HepG2 (cell line): ENCODE data around the gene TIMM44. TPM values are rescaled to one million over a fixed set of nuclear protein-coding genes. Genes with fewer than 3 reads are reported as not detected.

Experiments
- ATF1 ChIP-seq: IDR thresholded peaks from 2 replicates; pipeline ENCODE4 v1.6.1; 2016; ENCODE audit warnings: mild to moderate bottlenecking, control low read depth
- BRCA1 ChIP-seq: sonication (generic); formaldehyde crosslinking; IDR thresholded peaks from 2 replicates; pipeline ENCODE4 v1.4.0; 2020; ENCODE audit warnings: missing genetic modification reagents
- GABPA ChIP-seq, 2 experiments: IDR thresholded peaks; 2 replicates each; pipeline ENCODE4 v1.6.1; 2011 to 2016; ENCODE audit warnings: low read depth in 2 of 2, low read length in 1 of 2, missing biosample characterization in 1 of 2, missing genetic modification characterization in 1 of 2
- GATAD2A ChIP-seq: IDR thresholded peaks from 2 replicates; pipeline ENCODE4 v1.6.1; 2016
- GPN1 ChIP-seq: sonication (generic); formaldehyde crosslinking; IDR thresholded peaks from 2 replicates; pipeline ENCODE4 v1.5.1; 2020; ENCODE audit warnings: missing genetic modification reagents, borderline replicate concordance
- HHEX ChIP-seq: IDR thresholded peaks from 2 replicates; pipeline ENCODE4 v1.6.1; 2016; ENCODE audit warnings: control low read depth
- HOXA5 ChIP-seq: sonication (generic); formaldehyde crosslinking; IDR thresholded peaks from 2 replicates; pipeline ENCODE4 v1.4.0; 2020; ENCODE audit warnings: missing genetic modification reagents
- JDP2 ChIP-seq: sonication (generic); formaldehyde crosslinking; IDR thresholded peaks from 2 replicates; pipeline ENCODE4 v1.8.1; 2022; ENCODE audit warnings: missing genetic modification reagents, borderline replicate concordance
- JUND ChIP-seq: sonication (generic); formaldehyde crosslinking; IDR thresholded peaks from 2 replicates; pipeline ENCODE4 v1.8.0; 2022; ENCODE audit warnings: mild to moderate bottlenecking, missing genetic modification reagents
- MED8 ChIP-seq: sonication (generic); formaldehyde crosslinking; IDR thresholded peaks from 2 replicates; pipeline ENCODE4 v1.8.1; 2023; ENCODE audit warnings: mild to moderate bottlenecking, missing genetic modification reagents; ENCODE audit not compliant: insufficient replicate concordance
- PLRG1 ChIP-seq: fragments of 450-650 bp; conservative IDR thresholded peaks from 2 replicates; pipeline ENCODE4 v1.6.1; 2016
- RNF2 ChIP-seq: fragments of 450-650 bp; conservative IDR thresholded peaks from 2 replicates; pipeline ENCODE4 v1.6.1; 2016; ENCODE audit warnings: low read depth
- SALL2 ChIP-seq: sonication (generic); formaldehyde crosslinking; IDR thresholded peaks from 2 replicates; pipeline ENCODE4 v1.8.1; 2023; ENCODE audit warnings: mild to moderate bottlenecking, missing genetic modification reagents, inconsistent platforms
- SP140L ChIP-seq: sonication (generic); formaldehyde crosslinking; IDR thresholded peaks from 2 replicates; pipeline ENCODE4 v1.4.0; 2020; ENCODE audit warnings: missing genetic modification reagents, borderline replicate concordance
- THAP11 ChIP-seq: IDR thresholded peaks from 2 replicates; pipeline ENCODE4 v1.6.1; 2016; ENCODE audit warnings: missing biosample characterization, missing genetic modification reagents
- XBP1 ChIP-seq: sonication (generic); formaldehyde crosslinking; IDR thresholded peaks from 2 replicates; pipeline ENCODE4 v1.5.0; 2020; ENCODE audit warnings: missing genetic modification reagents
- ZBTB7A ChIP-seq: sonication (generic); formaldehyde crosslinking; IDR thresholded peaks from 2 replicates; pipeline ENCODE4 v1.8.0; 2022; ENCODE audit warnings: mild to moderate bottlenecking, missing genetic modification reagents
- ZNF138 ChIP-seq: sonication (generic); formaldehyde crosslinking; IDR thresholded peaks from 2 replicates; pipeline ENCODE4 v1.5.0; 2020; ENCODE audit warnings: mild to moderate bottlenecking, low read depth, missing genetic modification reagents
- ZNF263 ChIP-seq: sonication (generic); formaldehyde crosslinking; IDR thresholded peaks from 2 replicates; pipeline ENCODE4 v1.4.0; 2020; ENCODE audit warnings: missing genetic modification reagents
- ZNF354B ChIP-seq: sonication (generic); formaldehyde crosslinking; IDR thresholded peaks from 2 replicates; pipeline ENCODE4 v1.8.0; 2022; ENCODE audit warnings: mild to moderate bottlenecking, missing genetic modification reagents
- ZNF790 ChIP-seq: sonication (generic); formaldehyde crosslinking; IDR thresholded peaks from 2 replicates; pipeline ENCODE4 v1.8.0; 2022; ENCODE audit warnings: missing genetic modification reagents, mild to moderate bottlenecking, borderline replicate concordance
- ZNF891 ChIP-seq: sonication (generic); formaldehyde crosslinking; IDR thresholded peaks from 2 replicates; pipeline ENCODE4 v1.5.0; 2020; ENCODE audit warnings: mild to moderate bottlenecking, missing genetic modification reagents
- polyA plus RNA-seq, 8 experiments: library from polyadenylated mRNA; depleted of rRNA in 3 of 8; stranded (reverse) in 7 of 8; unstranded in 1 of 8; fragments of >200 nt; fragmentation: Illumina TruSeq in 4 of 8; extraction: Trizol in 4 of 8; gene quantifications; 2 replicates each; pipeline versions ENCODE4 v1.2.1 to v1.2.3, GENCODE V29; 2011 to 2016; ENCODE audit warnings: low read depth in 4 of 8, missing spikeins in 1 of 8, mixed read lengths in 1 of 8; ENCODE audit not compliant: insufficient read depth in 1 of 8
- total RNA-seq, 5 experiments: library from RNA; depleted of rRNA; stranded (reverse); fragments of >200 nt; fragmentation: Illumina TruSeq; extraction: Trizol; gene quantifications; 2 replicates each; pipeline ENCODE4 v1.2.3, GENCODE V29; 2016; ENCODE audit warnings: low read depth in 1 of 5
- TF ChIP-seq, protein P1 (sequence below): sonication (generic); formaldehyde crosslinking; IDR thresholded peaks from 2 replicates; pipeline ENCODE4 v1.4.0; 2020; ENCODE audit warnings: mild to moderate bottlenecking, missing genetic modification reagents
- TF ChIP-seq, protein P2 (sequence below): sonication (generic); formaldehyde crosslinking; IDR thresholded peaks from 2 replicates; pipeline ENCODE4 v1.8.0; 2022; ENCODE audit warnings: mild to moderate bottlenecking, missing genetic modification reagents; ENCODE audit not compliant: insufficient replicate concordance
- TF ChIP-seq, protein P3 (sequence below): IDR thresholded peaks from 2 replicates; pipeline ENCODE4 v1.6.1; 2016; ENCODE audit warnings: missing compliant biosample characterization, missing genetic modification reagents, borderline replicate concordance

The TIMM44 gene
- total and polyA plus RNA-seq, 2 of the 13 experiments (the other 11 are each of a cell fraction or from before 2014, with no cell fraction given) = 42.9 to 72.6 TPM

DNA sequence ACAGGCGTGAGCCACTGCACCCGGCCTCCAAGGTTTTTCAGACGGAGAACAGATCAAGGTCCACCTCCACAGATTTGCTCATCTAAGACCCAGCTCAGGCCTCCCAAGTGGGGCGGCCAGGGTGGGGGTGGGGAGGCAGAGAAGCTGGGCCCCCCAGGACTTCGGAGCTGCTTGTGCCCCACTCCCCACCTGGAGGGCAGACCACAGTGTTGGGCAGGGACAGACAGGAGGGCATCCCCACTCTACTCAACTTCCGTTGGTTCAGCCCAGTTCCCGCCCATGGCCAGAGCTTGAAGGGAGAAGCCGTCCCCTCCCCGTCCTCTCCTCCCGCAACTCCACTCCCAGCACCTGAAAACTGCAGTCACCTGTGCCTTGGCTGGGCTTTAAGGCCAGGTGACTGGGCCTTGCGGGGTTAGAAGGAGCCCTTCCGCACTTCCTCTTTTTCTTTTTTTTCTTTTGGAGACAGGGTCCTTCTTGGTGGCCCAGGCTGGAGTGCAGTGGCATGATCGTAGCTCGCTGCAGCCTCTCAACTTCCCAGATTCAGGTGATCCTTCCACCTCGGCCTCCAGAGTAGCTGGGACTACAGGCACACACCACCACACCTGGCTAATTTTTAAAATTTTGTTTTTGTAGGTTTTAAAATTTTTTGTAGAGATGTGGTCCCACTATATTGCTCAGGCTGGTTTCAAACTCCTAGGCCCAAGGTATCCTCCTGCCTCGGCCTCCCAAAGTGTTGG, 55.9 kb downstream of the TIMM44 start (continued):
- TF ChIP-seq, protein P1, sequence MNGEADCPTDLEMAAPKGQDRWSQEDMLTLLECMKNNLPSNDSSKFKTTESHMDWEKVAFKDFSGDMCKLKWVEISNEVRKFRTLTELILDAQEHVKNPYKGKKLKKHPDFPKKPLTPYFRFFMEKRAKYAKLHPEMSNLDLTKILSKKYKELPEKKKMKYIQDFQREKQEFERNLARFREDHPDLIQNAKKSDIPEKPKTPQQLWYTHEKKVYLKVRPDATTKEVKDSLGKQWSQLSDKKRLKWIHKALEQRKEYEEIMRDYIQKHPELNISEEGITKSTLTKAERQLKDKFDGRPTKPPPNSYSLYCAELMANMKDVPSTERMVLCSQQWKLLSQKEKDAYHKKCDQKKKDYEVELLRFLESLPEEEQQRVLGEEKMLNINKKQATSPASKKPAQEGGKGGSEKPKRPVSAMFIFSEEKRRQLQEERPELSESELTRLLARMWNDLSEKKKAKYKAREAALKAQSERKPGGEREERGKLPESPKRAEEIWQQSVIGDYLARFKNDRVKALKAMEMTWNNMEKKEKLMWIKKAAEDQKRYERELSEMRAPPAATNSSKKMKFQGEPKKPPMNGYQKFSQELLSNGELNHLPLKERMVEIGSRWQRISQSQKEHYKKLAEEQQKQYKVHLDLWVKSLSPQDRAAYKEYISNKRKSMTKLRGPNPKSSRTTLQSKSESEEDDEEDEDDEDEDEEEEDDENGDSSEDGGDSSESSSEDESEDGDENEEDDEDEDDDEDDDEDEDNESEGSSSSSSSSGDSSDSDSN (CRISPR knock-in tag) = no peak
- TF ChIP-seq ZNF354B (CRISPR knock-in tag) = no peak
- no peak for TF ChIP-seq SP140L (CRISPR knock-in tag)
- no peak for TF ChIP-seq GABPA (IDR thresholded peaks at IDR 0.05; ENCODE audit: low read depth, low read length)
- TF ChIP-seq GABPA (CRISPR knock-in tag; IDR thresholded peaks at IDR 0.05; ENCODE audit: low read depth) = no peak; the same call in 1 of the 2 replicates
- TF ChIP-seq ZBTB7A (CRISPR knock-in tag) = no peak
- no peak for TF ChIP-seq XBP1 (CRISPR knock-in tag)
- TF ChIP-seq, protein P2, sequence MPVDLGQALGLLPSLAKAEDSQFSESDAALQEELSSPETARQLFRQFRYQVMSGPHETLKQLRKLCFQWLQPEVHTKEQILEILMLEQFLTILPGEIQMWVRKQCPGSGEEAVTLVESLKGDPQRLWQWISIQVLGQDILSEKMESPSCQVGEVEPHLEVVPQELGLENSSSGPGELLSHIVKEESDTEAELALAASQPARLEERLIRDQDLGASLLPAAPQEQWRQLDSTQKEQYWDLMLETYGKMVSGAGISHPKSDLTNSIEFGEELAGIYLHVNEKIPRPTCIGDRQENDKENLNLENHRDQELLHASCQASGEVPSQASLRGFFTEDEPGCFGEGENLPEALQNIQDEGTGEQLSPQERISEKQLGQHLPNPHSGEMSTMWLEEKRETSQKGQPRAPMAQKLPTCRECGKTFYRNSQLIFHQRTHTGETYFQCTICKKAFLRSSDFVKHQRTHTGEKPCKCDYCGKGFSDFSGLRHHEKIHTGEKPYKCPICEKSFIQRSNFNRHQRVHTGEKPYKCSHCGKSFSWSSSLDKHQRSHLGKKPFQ (CRISPR knock-in tag) = no peak
- TF ChIP-seq ATF1 (CRISPR knock-in tag) = no peak
- TF ChIP-seq ZNF891 (CRISPR knock-in tag) = no peak
- TF ChIP-seq JUND (CRISPR knock-in tag) = no peak
- TF ChIP-seq JDP2 (CRISPR knock-in tag) = no peak
- TF ChIP-seq HOXA5 (CRISPR knock-in tag) = no peak
- peak; percentile 25; the same call in 1 of the 2 replicates for TF ChIP-seq GATAD2A (CRISPR knock-in tag)
- no peak for TF ChIP-seq BRCA1
- 0 out of 2 replicates have a peak, but pooled peaks have one; percentile 34 for TF ChIP-seq SALL2
- no peak for TF ChIP-seq PLRG1
- TF ChIP-seq GPN1 = no peak
- TF ChIP-seq MED8 (CRISPR knock-in tag) = no peak
- no peak for TF ChIP-seq RNF2
- TF ChIP-seq, protein P3, sequence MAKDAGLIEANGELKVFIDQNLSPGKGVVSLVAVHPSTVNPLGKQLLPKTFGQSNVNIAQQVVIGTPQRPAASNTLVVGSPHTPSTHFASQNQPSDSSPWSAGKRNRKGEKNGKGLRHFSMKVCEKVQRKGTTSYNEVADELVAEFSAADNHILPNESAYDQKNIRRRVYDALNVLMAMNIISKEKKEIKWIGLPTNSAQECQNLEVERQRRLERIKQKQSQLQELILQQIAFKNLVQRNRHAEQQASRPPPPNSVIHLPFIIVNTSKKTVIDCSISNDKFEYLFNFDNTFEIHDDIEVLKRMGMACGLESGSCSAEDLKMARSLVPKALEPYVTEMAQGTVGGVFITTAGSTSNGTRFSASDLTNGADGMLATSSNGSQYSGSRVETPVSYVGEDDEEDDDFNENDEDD = peak; percentile 49; the same call in 1 of the 2 replicates
- TF ChIP-seq HHEX (CRISPR knock-in tag) = no peak
- TF ChIP-seq ZNF138 = 0 out of 2 replicates have a peak, but pooled peaks have one; percentile 10
- TF ChIP-seq ZNF790 = no peak
- no peak for TF ChIP-seq ZNF263
- TF ChIP-seq THAP11 (CRISPR knock-in tag) = no peak
